ENCODE data around the gene HSPB1. TPM values are rescaled to one million over a fixed set of nuclear protein-coding genes. Genes with fewer than 3 reads are reported as not detected.
"Not testable (repeated sequence)": the region's sequence is repeated elsewhere in the genome, so short reads cannot be mapped to it uniquely, and the experiment has no call there.

The HSPB1 gene
- total and polyA plus RNA-seq, 7 donors, result 1,312 to 5,803 (median 4,364) TPM

DNA sequence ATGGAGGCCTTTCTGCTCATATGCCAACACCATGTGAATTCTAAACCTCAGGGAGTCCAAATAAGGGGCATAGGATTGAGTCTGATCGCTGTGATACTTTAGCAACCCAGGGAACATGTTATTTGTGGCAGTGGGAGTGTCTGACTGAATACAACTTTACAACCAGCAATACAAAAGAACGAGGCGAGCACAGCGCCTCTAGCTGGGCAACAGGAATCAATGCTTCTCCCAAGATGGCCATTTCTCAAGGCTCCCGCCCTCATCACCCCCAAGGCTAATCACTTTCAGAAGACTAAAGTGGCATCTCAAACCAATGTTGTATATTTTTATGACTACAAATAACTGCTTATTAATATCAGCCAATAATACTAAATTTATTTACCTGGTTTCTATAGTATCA lies 28.2 kb downstream of the HSPB1 start:
- peaks cover 81% of the 10 kb centered on the region for H3K4me1 ChIP-seq
- intact Hi-C loops (cut with DNase I), result no loop called here
- no peaks in the 10 kb centered on the region for H3K9me3 ChIP-seq
- DNase-seq (no peak), ATAC-seq (no peak)
- peaks cover 0 to 43% of the 10 kb centered on the region in 2 donors for H3K36me3 ChIP-seq (ENCODE audit: insufficient read depth in 1 of 2, low read depth in 1 of 2)
- peak overlapping the region; percentile 72 for H3K27ac ChIP-seq
- no peak overlapping the region for H3K4me3 ChIP-seq
- no peak for TF ChIP-seq CTCF (IDR thresholded peaks at IDR 0.05)
- WGBS, 3 donors, result 68 to 89% (median 75%) methylated on average over 5 of the region's 5 CpGs
- H3K27me3 ChIP-seq (ENCODE audit: insufficient read depth in 3 of 3, low read length in 2 of 3), result no peaks in the 10 kb centered on the region

- Histone ChIP-seq H3K36me3 (ENCODE audit: insufficient read depth in 1 of 2, low read depth in 1 of 2) (peaks cover 0 to 33% of the 10 kb centered on the region in 2 donors), H3K27ac (peak overlapping the region; percentile 84), H3K4me3 (peak overlapping the region; percentile 45), H3K27me3 (ENCODE audit: insufficient read depth in 3 of 3, low read length in 2 of 3) (no peaks in the 10 kb centered on the region), H3K4me1 (peaks cover 82% of the 10 kb centered on the region), H3K9me3 (no peaks in the 10 kb centered on the region)
- intact Hi-C loops (cut with DNase I), result no loop called here
- no peak for TF ChIP-seq CTCF (IDR thresholded peaks at IDR 0.05)
- 41 to 74% (median 49%) methylated on average over 9 of the region's 9 CpGs for WGBS, 3 donors
- ATAC-seq (peak in 2 of 4 donors; percentile 19 to 27), DNase-seq (no peak)
Measured at GRCh38 chr7:76332078-76332477, 29.6 kb downstream of the HSPB1 start.

DNA sequence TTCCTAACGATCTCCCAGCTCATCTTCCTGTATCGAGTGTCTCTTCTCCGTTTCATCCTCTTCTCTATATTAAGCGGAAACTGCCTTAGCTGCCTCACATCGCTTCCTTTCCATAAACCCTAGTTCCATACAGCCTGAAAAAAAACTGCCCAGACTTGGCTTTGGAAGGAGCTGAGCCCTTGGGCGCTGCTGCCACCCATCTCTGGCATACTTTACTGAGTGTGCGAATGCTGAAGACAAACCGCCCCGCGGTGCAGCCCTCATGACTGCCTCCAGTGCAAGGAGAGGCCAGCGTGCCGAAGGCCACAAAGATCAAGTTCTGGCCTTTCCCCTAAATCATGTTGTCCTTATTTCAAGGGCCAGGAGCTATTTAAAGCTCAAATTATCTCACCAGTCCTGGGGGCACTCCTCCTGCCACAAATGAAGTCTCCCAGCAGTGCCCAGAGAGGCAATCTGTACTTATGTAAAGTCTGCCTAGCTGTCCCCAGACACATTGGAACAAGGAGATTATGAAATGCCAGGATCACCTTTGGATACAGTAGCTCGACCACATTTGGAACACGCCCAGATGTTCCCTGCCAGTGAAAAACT lies 31.1 kb downstream of the HSPB1 start:
- DNase-seq (peak; percentile 69 to 89), ATAC-seq (peak; percentile 89 to 91 (median 90))
- TF ChIP-seq CTCF (IDR thresholded peaks at IDR 0.05), result no peak
- intact Hi-C loops (cut with DNase I), result no loop called here
- H3K4me1 ChIP-seq, result peaks cover 80% of the 10 kb centered on the region
- peaks cover 0 to 22% of the 10 kb centered on the region in 2 donors for H3K36me3 ChIP-seq (ENCODE audit: insufficient read depth in 1 of 2, low read depth in 1 of 2)
- no peaks in the 10 kb centered on the region for H3K27me3 ChIP-seq (ENCODE audit: insufficient read depth in 3 of 3, low read length in 2 of 3)
- no peaks in the 10 kb centered on the region for H3K9me3 ChIP-seq
- peak overlapping the region; percentile 84 for H3K27ac ChIP-seq
- H3K4me3 ChIP-seq, result peak overlapping the region; percentile 45
- 20 to 39% (median 21%) methylated on average over 14 of the region's 14 CpGs for WGBS, 3 donors

DNA sequence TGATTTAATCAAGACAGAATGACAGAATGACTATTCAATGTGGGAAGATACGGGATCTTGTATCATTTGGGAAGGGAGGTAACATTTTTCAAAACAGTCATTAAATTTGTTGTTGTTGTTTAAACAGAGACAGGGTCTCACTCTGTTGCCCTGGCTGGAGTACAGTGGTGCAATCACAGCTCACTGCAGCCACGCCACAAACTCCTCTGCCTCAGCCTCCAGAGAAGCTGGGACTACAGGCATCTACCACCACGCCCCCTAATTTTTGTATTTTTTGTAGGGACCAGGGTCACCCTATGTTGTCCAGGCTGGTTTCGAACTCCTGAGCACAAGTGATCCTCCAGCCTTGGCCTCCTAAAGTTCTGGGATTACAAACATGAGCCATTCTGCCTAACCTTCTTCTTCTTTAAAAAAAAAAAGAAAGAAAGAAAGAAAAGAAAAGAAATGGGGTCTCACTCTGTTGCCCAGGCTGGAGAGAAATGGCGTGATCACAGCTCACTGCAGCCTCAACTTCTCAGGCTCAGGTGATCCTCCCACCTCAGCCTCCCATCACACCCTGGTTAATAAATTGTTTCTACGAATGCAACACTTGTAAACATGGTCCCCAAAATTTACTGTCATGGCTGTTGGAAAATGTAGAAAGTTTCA lies 32.0 kb downstream of the HSPB1 start:
- Histone ChIP-seq H3K36me3 (ENCODE audit: insufficient read depth in 1 of 2, low read depth in 1 of 2) (peaks cover 0 to 19% of the 10 kb centered on the region in 2 donors), H3K27me3 (ENCODE audit: insufficient read depth in 3 of 3, low read length in 2 of 3) (no peaks in the 10 kb centered on the region), H3K4me3 (peak overlapping the region; percentile 45), H3K9me3 (no peaks in the 10 kb centered on the region), H3K4me1 (peaks cover 82% of the 10 kb centered on the region), H3K27ac (peak overlapping the region; percentile 84)
- TF ChIP-seq CTCF (IDR thresholded peaks at IDR 0.05), result no peak
- DNase-seq, result no peak
- WGBS, 3 donors, result 74 to 91% (median 80%) methylated on average over 6 of the region's 6 CpGs
- ATAC-seq, result peak in 1 of 4 donors; percentile 23
- intact Hi-C loops (cut with DNase I), result no loop called here

DNA sequence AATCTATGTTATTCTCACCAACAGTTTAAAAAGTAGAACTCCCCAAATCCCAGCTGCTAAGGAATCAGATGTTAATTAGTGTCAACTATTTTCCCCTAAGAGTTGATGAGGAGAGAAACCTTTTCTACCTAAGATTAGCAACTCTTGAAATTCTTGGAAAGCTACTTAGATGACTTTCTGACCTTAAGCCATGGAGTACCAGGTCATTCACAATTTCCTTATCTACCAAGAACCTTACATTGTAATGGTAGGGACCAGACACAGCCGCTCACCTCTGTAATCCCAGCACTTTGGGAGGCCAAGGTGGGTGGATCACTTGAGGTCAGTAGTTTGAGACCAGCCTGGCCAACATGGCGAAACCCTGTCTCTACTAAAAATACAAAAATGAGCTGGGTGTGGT lies 32.9 kb downstream of the HSPB1 start:
- 49 to 83% (median 65%) methylated on average over 2 of the region's 2 CpGs for WGBS, 3 donors
- intact Hi-C loops (cut with DNase I); DNase-seq; H3K4me3 ChIP-seq; H3K9me3 ChIP-seq; ATAC-seq; H3K27me3 ChIP-seq (ENCODE audit: insufficient read depth in 3 of 3, low read length in 2 of 3): not testable (repeated sequence)
- peak overlapping the region; percentile 84 for H3K27ac ChIP-seq
- peaks cover 90% of the 10 kb centered on the region for H3K4me1 ChIP-seq
- peaks cover 0 to 16% of the 10 kb centered on the region in 2 donors for H3K36me3 ChIP-seq (ENCODE audit: insufficient read depth in 1 of 2, low read depth in 1 of 2)

Data from psoas muscle (tissue), 8 donors.